Uterus (tissue), 2 donors: Measurements from ENCODE around the gene GABRB1.

Experiments used
- CTCF ChIP-seq, 4 experiments: fragments of 200-600 bp in 2 of 4; fragments of 450-650 bp in 2 of 4; sonication (generic) in 2 of 4; IDR thresholded peaks; one replicate each; pipeline ENCODE4 v1.5.1; 2016 to 2019; ENCODE audit warnings: antibody characterized with exemption in 4 of 4, mild to moderate bottlenecking in 2 of 4, moderate library complexity in 1 of 4
- POLR2A ChIP-seq, 2 donors: fragments of 450-650 bp; IDR thresholded peaks; one replicate each; pipeline ENCODE4 v1.6.1; 2016; ENCODE audit warnings: antibody characterized with exemption in 2 of 2, mild to moderate bottlenecking in 1 of 2, moderate library complexity in 1 of 2

- TF ChIP-seq CTCF (IDR thresholded peaks at IDR 0.05) (no peak), POLR2A (IDR thresholded peaks at IDR 0.05) (no peak)
These were observed 111.9 kb downstream of the GABRB1 start for GRCh38 chr4:47143261-47143660.
